ENCODE data around the gene MIX23.
"Not testable (repeated sequence)": the region's sequence is repeated elsewhere in the genome, so short reads cannot be mapped to it uniquely, and the experiment has no call there.

MIX23 gene

GRCh38 chr3:122391681-122392446 lies 8.8 kb upstream of the MIX23 start:
- DNase-seq: no peak

DNA sequence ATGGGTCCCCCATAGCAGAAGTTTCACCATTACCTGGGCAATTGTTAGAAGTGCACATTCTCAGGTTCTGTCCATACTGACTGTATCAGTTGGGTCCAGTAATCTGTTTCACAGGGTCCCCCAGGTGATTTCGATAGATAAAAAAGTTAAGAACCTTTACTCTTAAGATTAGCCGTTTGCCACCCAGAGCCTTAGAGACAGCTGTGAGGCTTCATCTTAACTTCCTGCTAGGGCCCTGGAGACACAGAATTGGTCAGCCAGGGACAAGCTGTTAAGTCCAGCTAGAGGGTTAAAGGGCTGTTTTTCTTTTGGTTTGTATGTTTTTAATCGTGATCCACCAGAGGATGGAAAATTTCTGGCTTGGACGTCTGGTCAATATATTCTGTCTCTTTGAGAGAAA lies 7.6 kb upstream of the MIX23 start:
- no peak for DNase-seq

DNA sequence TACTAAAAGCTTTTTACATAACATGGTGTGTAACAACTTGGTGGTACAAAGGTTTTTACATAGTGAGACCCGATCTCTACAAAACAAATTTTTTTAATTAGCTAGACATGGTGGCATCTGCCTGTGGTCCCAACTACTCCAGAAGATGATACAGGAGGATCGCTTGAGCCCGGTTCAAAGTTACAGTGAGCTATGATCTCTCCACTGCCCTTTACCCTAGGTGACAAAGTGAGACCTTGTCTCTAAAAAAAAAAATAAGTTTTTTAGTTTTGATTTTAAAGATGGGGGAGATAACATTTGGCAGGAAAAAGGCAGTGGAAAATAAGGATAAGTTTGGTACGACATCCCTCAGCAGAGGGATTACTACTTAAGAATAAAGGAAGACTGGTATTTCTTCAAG lies 6.9 kb upstream of the MIX23 start:
- no peak for DNase-seq

DNA sequence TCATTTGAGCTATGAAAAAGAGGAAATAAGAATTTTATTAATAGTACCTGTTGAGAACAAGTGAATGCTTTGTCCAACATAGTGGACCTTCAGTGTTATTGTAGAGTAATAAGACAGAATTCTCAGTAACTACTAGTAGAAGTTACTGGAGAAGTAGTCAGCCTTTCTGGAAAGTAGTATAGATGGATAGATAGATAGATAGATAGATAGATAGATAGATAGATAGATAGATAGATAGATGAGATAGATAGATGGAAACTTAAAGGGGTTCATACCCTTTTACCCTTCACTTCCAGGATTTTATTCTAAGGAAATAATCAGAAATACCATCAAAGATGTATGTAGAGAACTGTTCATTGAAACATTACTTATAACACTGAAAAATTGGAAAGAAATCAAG lies 6.2 kb upstream of the MIX23 start:
- DNase-seq: no peak

GRCh38 chr3:122387709-122388108 lies 4.7 kb upstream of the MIX23 start:
- DNase-seq: no peak

- peak; percentile 92 for DNase-seq
These were observed 1.0 kb upstream of the MIX23 start, which contains the start of gene FAM162A for GRCh38 chr3:122383771-122384697. Gene FAM162A, plus strand, starts transcription at chr3:122384182. Its CDS starts 84 bp downstream, at chr3:122384266.

- no peak for DNase-seq
These were observed 5.1 kb downstream of the MIX23 start for GRCh38 chr3:122377975-122378374.

DNA sequence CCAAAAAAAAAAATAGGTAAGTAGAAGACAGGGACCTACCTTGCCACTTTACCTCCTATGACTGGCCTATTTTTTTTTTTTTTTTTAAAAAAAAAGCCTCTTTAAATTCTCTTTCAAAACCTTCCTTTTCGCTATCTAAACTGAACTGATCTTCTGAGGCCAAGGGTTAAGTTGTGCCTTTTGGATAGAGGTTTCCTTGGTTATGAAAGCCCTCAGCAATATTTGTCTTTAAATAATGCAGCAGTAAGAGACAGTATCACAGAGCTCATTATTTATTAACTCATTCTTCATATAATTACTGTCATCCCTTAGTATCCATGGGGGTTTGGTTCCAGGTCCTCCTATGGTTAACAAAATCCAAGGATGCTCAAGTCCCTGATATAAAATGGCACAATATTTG lies 9.0 kb downstream of the MIX23 start:
- no peak for DNase-seq

DNA sequence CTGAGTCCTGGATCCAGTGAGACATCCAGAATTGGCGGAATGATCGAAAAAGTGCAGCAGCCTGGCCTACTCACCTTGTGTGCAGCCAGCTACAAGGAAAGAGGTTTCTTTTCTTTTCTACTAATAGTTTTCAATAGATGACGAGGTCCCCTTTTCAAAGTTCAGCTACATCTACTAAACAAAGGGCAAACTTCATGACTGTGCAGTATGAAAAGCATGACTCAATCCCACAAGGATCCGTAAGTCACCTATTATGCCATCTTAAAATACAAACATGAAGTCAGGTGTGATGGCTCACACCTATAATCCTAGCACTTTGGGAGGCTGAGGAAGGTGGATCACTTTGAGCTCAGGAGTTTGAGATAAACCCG lies 16.7 kb downstream of the MIX23 start:
- no peak for DNase-seq

DNA sequence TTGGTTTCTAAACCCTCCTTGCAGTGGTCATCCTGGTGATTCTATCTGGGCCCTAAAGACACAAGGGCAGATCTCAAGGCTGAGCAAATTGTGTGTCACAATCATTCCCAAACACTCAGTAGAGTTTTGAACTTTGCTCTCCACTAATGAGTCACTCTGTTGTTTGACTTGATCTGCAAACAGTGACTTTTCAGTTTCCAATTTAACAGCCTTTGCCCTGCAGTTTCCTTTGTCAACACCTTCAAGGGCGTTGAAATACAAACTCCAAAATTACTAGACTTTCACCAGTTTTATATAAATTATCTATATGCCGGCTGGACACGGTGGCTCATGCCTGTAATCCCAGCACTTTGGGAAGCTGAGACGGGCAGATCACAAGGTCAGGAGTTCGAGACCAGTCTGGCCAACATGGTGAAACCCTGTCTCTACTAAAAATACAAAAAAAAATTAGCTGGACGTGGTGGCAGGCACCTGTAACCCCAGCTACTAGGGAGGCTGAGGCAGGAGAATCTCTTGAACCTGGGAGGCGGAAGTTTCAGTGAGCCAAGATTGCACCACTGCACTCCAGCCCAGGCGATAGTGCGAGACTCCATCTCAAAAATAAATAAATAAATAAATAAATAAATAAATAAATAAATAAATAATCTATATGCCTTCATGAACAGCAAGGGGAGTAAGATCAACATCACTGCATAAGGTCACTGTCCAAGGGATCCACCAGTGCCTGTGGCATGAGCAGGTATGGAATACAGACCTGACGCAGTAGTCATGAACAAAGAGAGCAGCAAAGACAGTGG lies 17.3 kb downstream of the MIX23 start:
- not testable (repeated sequence) for DNase-seq

DNA sequence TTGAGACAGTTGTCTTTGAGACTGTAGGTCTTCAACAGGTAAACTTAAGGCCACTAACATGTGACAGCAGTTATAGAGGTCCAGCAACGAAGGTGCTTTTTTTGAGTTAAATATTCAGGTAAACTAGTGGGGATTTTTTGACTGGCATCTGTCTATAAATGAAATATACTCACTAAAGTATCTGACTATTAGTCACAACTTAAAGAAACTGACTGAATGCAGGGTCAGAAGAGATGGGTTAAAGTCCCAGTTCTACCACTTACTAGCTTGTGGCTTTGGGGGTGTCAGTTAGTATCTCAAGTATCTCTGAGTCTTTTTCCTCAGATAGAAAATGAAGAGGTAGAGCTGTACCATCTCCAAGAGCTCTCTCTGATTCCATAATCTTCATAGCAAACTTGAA lies 18.0 kb downstream of the MIX23 start:
- no peak for DNase-seq

DNA sequence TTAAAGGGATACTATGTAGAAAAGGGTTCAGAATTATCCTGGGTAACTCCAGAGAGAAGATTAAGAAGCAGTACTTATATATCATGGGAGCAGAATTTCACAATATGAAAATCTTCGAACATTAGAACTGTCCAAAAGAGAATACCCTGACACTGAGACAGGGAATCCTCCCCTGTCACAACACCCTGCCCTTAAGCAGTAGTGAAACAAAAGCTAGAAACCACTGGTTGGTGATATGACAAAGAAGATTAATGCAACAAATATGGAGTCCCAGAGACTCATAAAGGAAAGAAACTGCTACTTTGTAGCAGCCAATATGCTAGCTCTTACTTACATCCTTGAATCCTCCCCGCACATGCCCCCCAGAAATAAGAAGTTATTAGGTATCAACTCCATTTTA lies 18.5 kb downstream of the MIX23 start:
- no peak for DNase-seq

DNA sequence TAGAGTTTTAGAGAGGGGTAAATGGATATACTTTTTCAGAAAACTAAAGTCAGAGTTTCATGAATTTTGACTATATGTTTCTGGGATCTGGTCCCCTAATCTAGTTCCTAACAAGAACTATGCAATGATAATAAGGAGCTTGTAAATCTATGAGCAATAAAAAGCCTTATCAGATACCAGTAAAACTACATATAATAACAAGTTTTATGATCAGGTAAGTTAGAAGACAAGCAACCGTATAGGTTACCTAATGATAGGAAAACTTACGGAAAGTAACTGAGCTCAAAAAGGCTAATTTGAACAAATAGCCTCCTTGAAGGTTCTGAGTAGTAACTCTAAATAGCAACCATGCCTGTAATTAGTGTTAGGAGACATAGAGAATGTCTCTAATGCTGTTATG lies 21.0 kb downstream of the MIX23 start:
- no peak for DNase-seq

DNA sequence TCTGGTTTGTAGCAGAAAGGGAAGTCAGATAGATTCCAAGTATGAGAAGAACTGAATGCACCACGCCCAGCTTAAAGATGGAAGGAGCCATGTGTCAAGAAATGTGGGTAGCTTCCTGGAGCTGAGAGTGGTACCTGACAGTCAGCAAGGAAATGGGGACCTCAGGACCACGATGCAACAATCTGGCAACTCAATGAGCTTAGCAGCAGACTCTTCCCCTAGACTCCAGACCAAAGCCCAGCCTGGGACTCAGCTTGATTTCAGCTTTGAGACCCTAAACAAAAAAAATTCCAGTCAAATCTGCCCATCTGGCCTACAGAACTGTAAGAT lies 24.4 kb downstream of the MIX23 start:
- DNase-seq: no peak

DNA sequence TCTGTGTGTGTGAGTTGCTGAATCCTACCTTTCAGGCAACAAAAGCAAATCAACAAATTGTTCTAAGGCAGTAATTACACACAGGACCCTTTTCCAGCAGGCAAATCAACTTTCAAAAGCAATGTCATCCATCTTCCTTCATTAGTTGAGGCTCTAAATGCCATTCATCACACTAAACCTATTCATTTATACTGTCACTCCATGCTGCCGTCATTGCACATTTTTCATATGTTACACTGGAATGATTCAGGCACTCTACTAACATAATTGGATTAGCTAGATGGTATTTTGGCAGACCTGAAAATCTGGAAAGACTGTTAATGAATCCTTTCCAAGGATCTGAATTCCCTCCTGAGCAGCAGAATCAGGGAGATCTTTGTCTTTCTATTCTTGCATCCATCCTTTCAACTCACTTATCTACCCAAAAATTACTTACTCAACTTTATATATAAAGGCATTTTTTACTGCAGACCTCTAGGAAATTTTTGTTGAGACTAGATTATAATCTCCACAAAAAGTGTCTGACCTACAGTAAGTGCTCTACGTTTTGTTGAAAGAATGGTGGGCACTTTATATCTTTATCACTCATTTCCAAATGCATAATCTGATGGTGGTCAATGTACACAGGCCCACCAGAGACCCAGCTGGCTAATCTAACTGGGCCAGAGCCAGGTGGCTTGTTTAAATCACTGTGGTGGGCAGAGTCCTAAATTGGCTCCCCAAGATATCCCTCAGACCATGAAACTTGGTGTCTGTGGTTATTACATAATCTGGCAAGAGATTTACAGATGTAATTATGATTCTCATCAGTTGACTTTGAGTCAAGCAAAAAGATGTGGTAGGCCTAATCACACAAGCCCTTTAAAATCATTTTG lies 25.0 kb downstream of the MIX23 start:
- no peak for DNase-seq

DNA sequence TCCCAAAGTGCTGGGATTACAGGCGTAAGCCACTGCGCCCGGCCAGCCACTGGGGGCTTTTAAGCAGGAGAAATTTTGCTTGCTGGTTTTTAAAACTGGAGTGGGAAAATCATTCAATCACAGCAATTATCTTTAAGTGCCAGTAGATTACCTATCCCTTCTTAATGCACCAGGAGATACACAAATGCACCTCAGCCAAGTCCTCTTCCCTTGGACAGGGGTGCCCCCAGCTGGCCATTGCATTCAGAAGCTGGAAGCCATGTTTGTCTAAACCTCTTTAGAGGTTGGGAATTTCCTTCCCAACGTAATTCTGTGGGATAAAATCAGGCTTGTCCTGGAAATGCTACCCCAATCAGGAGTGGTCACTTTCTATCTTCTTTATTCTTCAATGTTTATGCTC lies 26.6 kb downstream of the MIX23 start:
- no peak for DNase-seq

- no peak for DNase-seq
These were observed 27.4 kb downstream of the MIX23 start for GRCh38 chr3:122355612-122356011.

DNA sequence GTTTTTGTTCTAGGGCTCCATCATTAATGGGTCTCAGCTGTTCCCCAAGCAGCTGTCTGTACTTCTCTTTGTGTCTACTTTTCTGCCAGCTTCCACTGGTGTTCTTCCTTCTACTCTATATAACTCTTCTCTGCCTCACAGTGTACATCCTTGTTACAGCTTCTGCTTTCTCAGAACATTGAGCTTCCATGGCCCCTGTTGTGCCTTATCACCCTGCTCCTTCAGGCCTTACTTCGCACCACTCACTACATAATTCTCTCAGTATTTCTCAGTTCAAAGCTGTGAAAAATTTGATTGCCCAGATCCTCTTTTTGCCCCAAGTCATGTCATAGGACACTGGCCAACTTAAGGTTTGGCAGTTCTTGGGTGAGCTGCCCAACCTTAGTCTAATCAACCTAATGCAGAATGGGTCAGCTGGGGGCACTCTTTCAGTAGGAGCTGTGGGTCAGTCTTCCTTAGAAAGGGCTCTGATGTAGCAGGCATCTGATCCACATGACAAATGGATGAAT lies 29.1 kb downstream of the MIX23 start:
- DNase-seq: no peak

GRCh38 chr3:122353215-122353614 lies 29.8 kb downstream of the MIX23 start:
- DNase-seq: no peak

DNA sequence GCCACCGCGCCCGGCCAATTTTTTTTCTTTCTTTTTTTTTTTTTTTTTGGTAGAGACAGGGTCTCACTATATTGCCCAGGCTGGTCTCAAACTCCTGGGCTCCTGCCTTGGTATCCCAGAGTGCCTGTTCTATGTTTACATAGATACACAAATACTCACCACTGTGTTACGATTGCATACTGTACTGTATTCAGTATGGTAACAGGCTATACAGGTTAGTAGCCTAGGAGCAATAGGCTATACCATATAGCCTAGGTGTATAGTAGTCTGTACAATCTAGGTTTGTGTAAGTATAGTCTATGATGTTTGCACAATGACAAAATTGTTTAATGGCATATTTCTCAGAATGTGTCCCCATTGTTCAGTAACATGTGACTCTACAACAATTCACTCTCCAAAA lies 31.4 kb downstream of the MIX23 start:
- DNase-seq: no peak

GRCh38 chr3:122350814-122351418 lies 32.1 kb downstream of the MIX23 start:
- no peak for DNase-seq

GRCh38 chr3:122349171-122349570 lies 33.9 kb downstream of the MIX23 start:
- no peak for DNase-seq

Measured in NCI-H524 treated with DMSO at 0.1 percent for 48 hours (cell line).